Neutrophil (primary cell): ENCODE measurements around the gene PKD1.
"Not testable (repeated sequence)": the region's sequence is repeated elsewhere in the genome, so short reads cannot be mapped to it uniquely, and the experiment has no call there.

Experiments
- H3K27ac ChIP-seq: fragments of 200-600 bp; sonication (generic); 2 replicates; pipeline ENCODE4 v1.5.1; 2016; ENCODE audit warnings: mild to moderate bottlenecking, moderate library complexity
- H3K27me3 ChIP-seq: fragments of 200-600 bp; sonication (generic); 2 replicates; pipeline ENCODE4 v1.6.0; 2016; ENCODE audit warnings: mild to moderate bottlenecking
- H3K36me3 ChIP-seq: fragments of 200-600 bp; sonication (generic); 2 replicates; pipeline ENCODE4 v1.5.1; 2017
- H3K4me1 ChIP-seq, 2 experiments: fragments of 200-600 bp in 1 of 2; sonication (generic) in 1 of 2; 1 replicate in 1 of 2; 2 replicates in 1 of 2; pipeline versions ENCODE4 v1.5.1 to v1.6.1; 2013 to 2016; ENCODE audit warnings: low read depth in 1 of 2, low read length in 1 of 2, mild to moderate bottlenecking in 1 of 2, moderate library complexity in 1 of 2; ENCODE audit not compliant: control insufficient read depth in 1 of 2, insufficient read depth in 1 of 2
- H3K4me3 ChIP-seq, 2 experiments: fragments of 200-600 bp in 1 of 2; sonication (generic) in 1 of 2; 1 replicate in 1 of 2; 2 replicates in 1 of 2; pipeline ENCODE4 v1.5.1; 2013 to 2016; ENCODE audit warnings: low read depth in 1 of 2, low read length in 1 of 2, mild to moderate bottlenecking in 1 of 2, moderate library complexity in 1 of 2
- H3K9me3 ChIP-seq: fragments of 200-600 bp; sonication (generic); 2 replicates; pipeline ENCODE4 v1.5.1; 2016
- CTCF ChIP-seq: fragments of 200-600 bp; sonication (generic); IDR thresholded peaks from 2 replicates; pipeline ENCODE4 v1.5.1; 2016; ENCODE audit warnings: antibody characterized with exemption

The PKD1 gene

GRCh38 chr16:2122429-2122828, 13.3 kb downstream of the PKD1 start:
- no peak for TF ChIP-seq CTCF
- Histone ChIP-seq H3K27ac (no peak overlapping the region), H3K4me3 (no peak overlapping the region), H3K27me3 (peaks cover 31% of the 10 kb centered on the region), H3K4me1 (peaks cover 0 to 22% of the 10 kb centered on the region in 2 experiments), H3K36me3 (no peaks in the 10 kb centered on the region), H3K9me3 (no peaks in the 10 kb centered on the region)

- no peaks in the 10 kb centered on the region for H3K9me3 ChIP-seq
- no peak overlapping the region for H3K4me3 ChIP-seq
- H3K27me3 ChIP-seq = peaks cover 31% of the 10 kb centered on the region
- no peaks in the 10 kb centered on the region for H3K36me3 ChIP-seq
- no peak overlapping the region for H3K27ac ChIP-seq
- peaks cover 0 to 19% of the 10 kb centered on the region in 2 experiments for H3K4me1 ChIP-seq
- TF ChIP-seq CTCF = no peak
These were observed 13.8 kb downstream of the PKD1 start for GRCh38 chr16:2121853-2122252.

GRCh38 chr16:2121325-2121724, 14.4 kb downstream of the PKD1 start:
- H3K27ac ChIP-seq, H3K36me3 ChIP-seq, H3K9me3 ChIP-seq, H3K4me3 ChIP-seq: not testable (repeated sequence)
- H3K4me1 ChIP-seq = peaks cover 0 to 16% of the 10 kb centered on the region in 2 experiments
- H3K27me3 ChIP-seq = peaks cover 28% of the 10 kb centered on the region

- H3K27ac ChIP-seq, H3K9me3 ChIP-seq, H3K27me3 ChIP-seq, H3K4me1 ChIP-seq, H3K4me3 ChIP-seq: not testable (repeated sequence)
- peaks cover 15% of the 10 kb centered on the region for H3K36me3 ChIP-seq
These were observed 17.6 kb downstream of the PKD1 start for GRCh38 chr16:2117960-2118722.

- not testable (repeated sequence) for H3K4me3 ChIP-seq, H3K27ac ChIP-seq, H3K9me3 ChIP-seq, H3K27me3 ChIP-seq, H3K4me1 ChIP-seq
- H3K36me3 ChIP-seq = peaks cover 20% of the 10 kb centered on the region
These were observed 18.4 kb downstream of the PKD1 start for GRCh38 chr16:2117341-2117740.

- H3K27me3 ChIP-seq, H3K4me3 ChIP-seq, H3K27ac ChIP-seq, H3K4me1 ChIP-seq, H3K9me3 ChIP-seq: not testable (repeated sequence)
- H3K36me3 ChIP-seq = peaks cover 29% of the 10 kb centered on the region
These were observed 19.3 kb downstream of the PKD1 start for GRCh38 chr16:2116428-2116827.

- no peaks in the 10 kb centered on the region for H3K4me1 ChIP-seq
- H3K4me3 ChIP-seq = no peak overlapping the region
- H3K27me3 ChIP-seq = no peaks in the 10 kb centered on the region
- H3K36me3 ChIP-seq = peaks cover 37% of the 10 kb centered on the region
- H3K9me3 ChIP-seq = no peaks in the 10 kb centered on the region
- no peak overlapping the region for H3K27ac ChIP-seq
- TF ChIP-seq CTCF = no peak
These were observed 20.1 kb downstream of the PKD1 start for GRCh38 chr16:2115591-2115973.

GRCh38 chr16:2114885-2115590, 20.7 kb downstream of the PKD1 start:
- H3K36me3 ChIP-seq = peaks cover 42% of the 10 kb centered on the region
- H3K4me1 ChIP-seq, H3K27me3 ChIP-seq, H3K4me3 ChIP-seq, H3K9me3 ChIP-seq, H3K27ac ChIP-seq: not testable (repeated sequence)

- not testable (repeated sequence) for H3K27me3 ChIP-seq, H3K4me1 ChIP-seq, H3K9me3 ChIP-seq, H3K27ac ChIP-seq, H3K4me3 ChIP-seq
- peaks cover 48% of the 10 kb centered on the region for H3K36me3 ChIP-seq
These were observed 21.5 kb downstream of the PKD1 start for GRCh38 chr16:2114225-2114624.

GRCh38 chr16:2112539-2113106, 23.1 kb downstream of the PKD1 start:
- not testable (repeated sequence) for H3K4me1 ChIP-seq, H3K27me3 ChIP-seq, H3K9me3 ChIP-seq, H3K27ac ChIP-seq, H3K4me3 ChIP-seq
- H3K36me3 ChIP-seq = peaks cover 60% of the 10 kb centered on the region
